Lower leg skin (tissue), 3 donors: ENCODE data around the gene POLR2I.

Experiments
- CTCF ChIP-seq, 3 donors: fragments of 450-650 bp; IDR thresholded peaks; one replicate each; pipeline ENCODE4 v1.5.1; 2016; ENCODE audit warnings: antibody characterized with exemption in 3 of 3, mild to moderate bottlenecking in 3 of 3, moderate library complexity in 2 of 3
- POLR2A ChIP-seq, 2 donors: fragments of 450-650 bp; IDR thresholded peaks; one replicate each; pipeline ENCODE4 v1.6.1; 2016 to 2017; ENCODE audit warnings: antibody characterized with exemption in 2 of 2, mild to moderate bottlenecking in 1 of 2, moderate library complexity in 1 of 2

GRCh38 chr19:36144624-36145023 is 29.9 kb upstream of the POLR2I start:
- TF ChIP-seq CTCF (IDR thresholded peaks at IDR 0.05) (no peak), POLR2A (IDR thresholded peaks at IDR 0.05) (no peak)
